SK-N-SH (cell line): ENCODE results near the gene RAB3IP. TPM values are rescaled to one million over a fixed set of nuclear protein-coding genes. Genes with fewer than 3 reads are reported as not detected.

Experiments
- CTCF ChIA-PET: fragments of 300-600, 350-600 bp; formaldehyde crosslinking; extraction: SDS; loops from one replicate; lab custom pipeline; 2021; lab: Yijun Ruan, JAX
- POLR2A ChIA-PET: fragments of 350-600 bp; sonication (Branson Sonifier 250); formaldehyde crosslinking; extraction: SDS; loops from one replicate; lab custom pipeline; 2020; ENCODE audit warnings: antibody characterized with exemption, inconsistent platforms; lab: Yijun Ruan, JAX
- DNase-seq: peaks from one replicate; pipeline ENCODE4 v3.0.0; 2012
- H2AFZ ChIP-seq: fragments of 200-600 bp; sonication (generic); 2 replicates; pipeline ENCODE4 v1.8.1; 2016; ENCODE audit warnings: antibody characterized with exemption, mild to moderate bottlenecking, low read depth
- H3F3A ChIP-seq: fragments of 200-600 bp; sonication (generic); replicated peaks from 2 replicates; pipeline ENCODE3; 2016; ENCODE audit warnings: antibody characterized with exemption, mild to moderate bottlenecking; ENCODE audit not compliant: insufficient read depth
- H3K27ac ChIP-seq, 2 experiments: fragments of 200-500 bp in 1 of 2; fragments of 200-600 bp in 1 of 2; sonication (Bioruptor generic) in 1 of 2; sonication (generic), shearing (Covaris generic) in 1 of 2; 2 replicates each; pipeline versions ENCODE4 v1.5.1 to v1.6.1; 2014 to 2016; ENCODE audit warnings: low read depth in 2 of 2, inconsistent platforms in 1 of 2, low read length in 1 of 2, mild to moderate bottlenecking in 1 of 2, mixed read lengths in 1 of 2
- H3K27me3 ChIP-seq: fragments of 200-600 bp; sonication (generic), shearing (Covaris generic); 2 replicates; pipeline ENCODE4 v1.6.1; 2016; ENCODE audit warnings: mixed run types; ENCODE audit not compliant: insufficient read depth
- H3K36me3 ChIP-seq, 2 experiments: fragments of 200-500 bp in 1 of 2; fragments of 200-600 bp in 1 of 2; sonication (Bioruptor generic) in 1 of 2; sonication (generic) in 1 of 2; replicated peaks in 1 of 2; 2 replicates each; pipeline versions ENCODE3 to v1.5.1; 2014 to 2016; ENCODE audit warnings: low read length in 1 of 2, mild to moderate bottlenecking in 1 of 2; ENCODE audit not compliant: insufficient read depth in 2 of 2, control insufficient read depth in 1 of 2
- H3K4me1 ChIP-seq, 2 experiments: fragments of 200-500 bp in 1 of 2; fragments of 200-600 bp in 1 of 2; sonication (Bioruptor generic) in 1 of 2; sonication (generic), shearing (Covaris generic) in 1 of 2; 2 replicates each; pipeline versions ENCODE4 v1.5.1 to v1.6.1; 2014 to 2016; ENCODE audit warnings: low read depth in 1 of 2, low read length in 1 of 2, mixed run types in 1 of 2; ENCODE audit not compliant: insufficient read depth in 2 of 2, control insufficient read depth in 1 of 2
- H3K4me2 ChIP-seq: fragments of 200-600 bp; sonication (generic), shearing (Covaris generic); 2 replicates; pipeline ENCODE4 v1.6.1; 2017; ENCODE audit warnings: mixed run types
- H3K4me3 ChIP-seq, 2 experiments: fragments of 200-500 bp in 1 of 2; fragments of 200-600 bp in 1 of 2; sonication (Bioruptor generic) in 1 of 2; sonication (generic), shearing (Covaris generic) in 1 of 2; 2 replicates each; pipeline versions ENCODE4 v1.5.1 to v1.8.1; 2014 to 2016; ENCODE audit warnings: low read depth in 2 of 2, inconsistent platforms in 1 of 2, low read length in 1 of 2, mild to moderate bottlenecking in 1 of 2, mixed read lengths in 1 of 2, moderate library complexity in 1 of 2
- H3K79me2 ChIP-seq: fragments of 200-600 bp; sonication (generic); 2 replicates; pipeline ENCODE4 v1.8.1; 2017; ENCODE audit warnings: mild to moderate bottlenecking; ENCODE audit not compliant: insufficient read depth
- H3K9ac ChIP-seq: fragments of 200-600 bp; sonication (generic); 2 replicates; pipeline ENCODE4 v1.6.1; 2017; ENCODE audit warnings: mixed run types
- H3K9me2 ChIP-seq: fragments of 200-600 bp; sonication (generic); 2 replicates; pipeline ENCODE4 v1.6.1; 2017; ENCODE audit warnings: mixed run types
- H3K9me3 ChIP-seq: fragments of 200-600 bp; sonication (generic); 2 replicates; pipeline ENCODE4 v1.6.1; 2017; ENCODE audit warnings: mixed run types, mild to moderate bottlenecking, moderate library complexity
- H4K20me1 ChIP-seq: fragments of 200-600 bp; sonication (generic); 2 replicates; pipeline ENCODE4 v1.6.1; 2017; ENCODE audit warnings: mild to moderate bottlenecking, mixed run types; ENCODE audit not compliant: insufficient read depth
- CHD2 ChIP-seq: fragments of 150-350 bp; IDR thresholded peaks from 2 replicates; pipeline ENCODE4 v1.6.1; 2018; ENCODE audit warnings: low read length; ENCODE audit not compliant: partially characterized antibody
- EZH2phosphoT487 ChIP-seq: fragments of 200-600 bp; sonication (generic); IDR thresholded peaks from 2 replicates; pipeline ENCODE4 v1.6.1; 2017; ENCODE audit warnings: low read depth, mixed run types, mild to moderate bottlenecking, antibody characterized with exemption, moderate library complexity, borderline replicate concordance
- FOSL2 ChIP-seq: IDR thresholded peaks from 2 replicates; pipeline ENCODE4 v1.4.0; 2012; ENCODE audit warnings: low read depth, mild to moderate bottlenecking, moderate library complexity, borderline replicate concordance
- FOXJ3 ChIP-seq: sonication (generic); formaldehyde crosslinking; IDR thresholded peaks from 2 replicates; pipeline ENCODE4 v1.5.1; 2020; ENCODE audit warnings: mild to moderate bottlenecking, missing genetic modification reagents
- GATA2 ChIP-seq: sonication (generic); formaldehyde crosslinking; IDR thresholded peaks from 2 replicates; pipeline ENCODE4 v1.5.0; 2020; ENCODE audit warnings: mild to moderate bottlenecking, missing genetic modification reagents
- MEF2A ChIP-seq: IDR thresholded peaks from 2 replicates; pipeline ENCODE4 v1.4.0; 2012; ENCODE audit warnings: low read depth, borderline replicate concordance
- NFIC ChIP-seq: IDR thresholded peaks from 2 replicates; pipeline ENCODE4 v1.4.0; 2012; ENCODE audit warnings: borderline replicate concordance
- POLR2AphosphoS5 ChIP-seq: IDR thresholded peaks from 2 replicates; pipeline ENCODE4 v1.6.1; 2012; ENCODE audit warnings: low read depth, low read length
- RAD21 ChIP-seq: IDR thresholded peaks from 2 replicates; pipeline ENCODE4 v1.6.1; 2012; ENCODE audit warnings: mild to moderate bottlenecking, low read length
- RFX5 ChIP-seq: IDR thresholded peaks from 2 replicates; pipeline ENCODE4 v1.6.1; 2012; ENCODE audit warnings: mild to moderate bottlenecking, improper control_type of control experiment, low read length
- SIN3A ChIP-seq: IDR thresholded peaks from 2 replicates; pipeline ENCODE4 v1.6.1; 2012; ENCODE audit warnings: low read depth, mild to moderate bottlenecking, low read length, moderate library complexity, borderline replicate concordance
- SMC3 ChIP-seq: IDR thresholded peaks from 2 replicates; pipeline ENCODE4 v1.6.1; 2012; ENCODE audit warnings: low read depth, low read length, improper control_type of control experiment
- YY1 ChIP-seq: IDR thresholded peaks from 2 replicates; pipeline ENCODE4 v1.4.0; 2012; ENCODE audit warnings: low read depth, mild to moderate bottlenecking
- WGBS: methylation state at CpG from one replicate; pipeline ENCODE4 v1.1.6; 2017; ENCODE audit warnings: low lambda C conversion rate; 5-methylcytosine and 5-hydroxymethylcytosine counted together
- polyA plus RNA-seq, 3 experiments: library from polyadenylated mRNA; depleted of rRNA; stranded (reverse); fragments of >200 nt; gene quantifications; 2 replicates each; pipeline ENCODE4 v1.2.3, GENCODE V29; 2012
- TF ChIP-seq, protein P1 (sequence below): fragments of 200-600 bp; sonication (generic); IDR thresholded peaks from 2 replicates; pipeline ENCODE4 v1.6.1; 2017; ENCODE audit warnings: antibody characterized with exemption, mild to moderate bottlenecking, moderate library complexity
- TF ChIP-seq, protein P2 (sequence below): IDR thresholded peaks from 2 replicates; pipeline ENCODE4 v1.6.1; 2012; ENCODE audit warnings: mild to moderate bottlenecking, low read depth, low read length, moderate library complexity

Gene RAB3IP
- polyA plus RNA-seq, 1 of the 3 experiments (the other 2 are of a cell fraction), result 5.4 TPM

DNA sequence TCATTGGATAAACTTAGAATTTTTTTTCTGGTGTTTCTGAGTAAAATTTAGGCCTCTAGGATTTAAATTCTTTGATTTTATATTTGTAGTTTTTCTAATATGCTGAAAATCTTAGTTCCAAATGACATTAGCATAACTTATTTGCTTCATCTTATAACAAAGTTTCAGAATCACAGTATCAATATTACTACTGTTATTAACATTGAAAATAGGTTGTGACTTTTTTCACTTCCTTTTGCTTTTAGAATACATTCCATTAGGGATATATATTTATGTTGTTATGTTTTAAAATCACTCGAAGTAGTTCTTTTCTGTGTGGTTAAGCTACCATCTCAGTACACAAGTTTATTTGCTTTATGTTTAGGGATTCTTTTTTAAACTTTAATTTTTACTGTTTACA is 12.8 kb downstream of the RAB3IP start:
- Histone ChIP-seq H3K9me3 (no peaks in the 10 kb centered on the region), H3K36me3 (peaks cover 0 to 8% of the 10 kb centered on the region in 2 experiments), H3K27ac (no peak overlapping the region), H3K79me2 (no peaks in the 10 kb centered on the region), H3K9ac (no peak overlapping the region), H3F3A (no peaks in the 10 kb centered on the region), H3K9me2 (no peaks in the 10 kb centered on the region), H3K4me2 (no peak overlapping the region), H2AFZ (no peak overlapping the region), H3K4me3 (no peak overlapping the region), H3K4me1 (no peaks in the 10 kb centered on the region; a peak in 1 of 4 replicates), H4K20me1 (no peaks in the 10 kb centered on the region), H3K27me3 (no peaks in the 10 kb centered on the region)
- ChIA-PET POLR2A (no interaction called here), CTCF (no interaction called here)
- DNase-seq, result no peak
- TF ChIP-seq NFIC, result no peak
- TF ChIP-seq POLR2AphosphoS5, result no peak
- no peak for TF ChIP-seq CHD2
- no peak for TF ChIP-seq FOXJ3 (CRISPR knock-in tag)
- no peak for TF ChIP-seq GATA2 (CRISPR knock-in tag)
- TF ChIP-seq RFX5, result no peak
- TF ChIP-seq, protein P1, sequence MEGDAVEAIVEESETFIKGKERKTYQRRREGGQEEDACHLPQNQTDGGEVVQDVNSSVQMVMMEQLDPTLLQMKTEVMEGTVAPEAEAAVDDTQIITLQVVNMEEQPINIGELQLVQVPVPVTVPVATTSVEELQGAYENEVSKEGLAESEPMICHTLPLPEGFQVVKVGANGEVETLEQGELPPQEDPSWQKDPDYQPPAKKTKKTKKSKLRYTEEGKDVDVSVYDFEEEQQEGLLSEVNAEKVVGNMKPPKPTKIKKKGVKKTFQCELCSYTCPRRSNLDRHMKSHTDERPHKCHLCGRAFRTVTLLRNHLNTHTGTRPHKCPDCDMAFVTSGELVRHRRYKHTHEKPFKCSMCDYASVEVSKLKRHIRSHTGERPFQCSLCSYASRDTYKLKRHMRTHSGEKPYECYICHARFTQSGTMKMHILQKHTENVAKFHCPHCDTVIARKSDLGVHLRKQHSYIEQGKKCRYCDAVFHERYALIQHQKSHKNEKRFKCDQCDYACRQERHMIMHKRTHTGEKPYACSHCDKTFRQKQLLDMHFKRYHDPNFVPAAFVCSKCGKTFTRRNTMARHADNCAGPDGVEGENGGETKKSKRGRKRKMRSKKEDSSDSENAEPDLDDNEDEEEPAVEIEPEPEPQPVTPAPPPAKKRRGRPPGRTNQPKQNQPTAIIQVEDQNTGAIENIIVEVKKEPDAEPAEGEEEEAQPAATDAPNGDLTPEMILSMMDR, result no peak
- no peak for TF ChIP-seq MEF2A
- TF ChIP-seq YY1, result no peak
- TF ChIP-seq SMC3, result no peak
- TF ChIP-seq FOSL2, result no peak
- no peak for TF ChIP-seq EZH2phosphoT487
- no peak for TF ChIP-seq SIN3A
- no peak for TF ChIP-seq RAD21
- TF ChIP-seq, protein P2, sequence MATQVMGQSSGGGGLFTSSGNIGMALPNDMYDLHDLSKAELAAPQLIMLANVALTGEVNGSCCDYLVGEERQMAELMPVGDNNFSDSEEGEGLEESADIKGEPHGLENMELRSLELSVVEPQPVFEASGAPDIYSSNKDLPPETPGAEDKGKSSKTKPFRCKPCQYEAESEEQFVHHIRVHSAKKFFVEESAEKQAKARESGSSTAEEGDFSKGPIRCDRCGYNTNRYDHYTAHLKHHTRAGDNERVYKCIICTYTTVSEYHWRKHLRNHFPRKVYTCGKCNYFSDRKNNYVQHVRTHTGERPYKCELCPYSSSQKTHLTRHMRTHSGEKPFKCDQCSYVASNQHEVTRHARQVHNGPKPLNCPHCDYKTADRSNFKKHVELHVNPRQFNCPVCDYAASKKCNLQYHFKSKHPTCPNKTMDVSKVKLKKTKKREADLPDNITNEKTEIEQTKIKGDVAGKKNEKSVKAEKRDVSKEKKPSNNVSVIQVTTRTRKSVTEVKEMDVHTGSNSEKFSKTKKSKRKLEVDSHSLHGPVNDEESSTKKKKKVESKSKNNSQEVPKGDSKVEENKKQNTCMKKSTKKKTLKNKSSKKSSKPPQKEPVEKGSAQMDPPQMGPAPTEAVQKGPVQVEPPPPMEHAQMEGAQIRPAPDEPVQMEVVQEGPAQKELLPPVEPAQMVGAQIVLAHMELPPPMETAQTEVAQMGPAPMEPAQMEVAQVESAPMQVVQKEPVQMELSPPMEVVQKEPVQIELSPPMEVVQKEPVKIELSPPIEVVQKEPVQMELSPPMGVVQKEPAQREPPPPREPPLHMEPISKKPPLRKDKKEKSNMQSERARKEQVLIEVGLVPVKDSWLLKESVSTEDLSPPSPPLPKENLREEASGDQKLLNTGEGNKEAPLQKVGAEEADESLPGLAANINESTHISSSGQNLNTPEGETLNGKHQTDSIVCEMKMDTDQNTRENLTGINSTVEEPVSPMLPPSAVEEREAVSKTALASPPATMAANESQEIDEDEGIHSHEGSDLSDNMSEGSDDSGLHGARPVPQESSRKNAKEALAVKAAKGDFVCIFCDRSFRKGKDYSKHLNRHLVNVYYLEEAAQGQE, result no peak
- 68% methylated on average over 1 of the region's 1 CpG for WGBS
